ENCODE data around the gene MSH6.

Gene MSH6

DNA sequence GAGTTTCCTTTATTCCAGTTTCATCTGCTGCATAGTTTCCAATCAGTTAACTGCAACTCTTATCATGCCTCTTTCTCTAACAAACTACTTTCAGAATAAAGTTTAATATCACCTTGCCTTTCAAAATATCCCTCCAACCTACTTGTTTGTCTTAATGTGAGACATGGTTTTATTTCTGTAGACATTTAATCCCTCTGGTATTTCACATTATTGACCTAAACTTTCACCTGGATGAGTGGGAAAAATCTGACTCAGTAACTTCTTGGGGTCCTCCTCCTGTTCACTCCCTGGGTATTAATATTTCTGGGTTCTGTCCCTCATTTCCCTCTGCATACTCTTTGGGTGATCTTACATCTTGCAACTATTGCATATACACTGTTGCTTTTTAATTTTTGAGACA lies 27.9 kb downstream of the MSH6 start:
- TF ChIP-seq, protein P1, sequence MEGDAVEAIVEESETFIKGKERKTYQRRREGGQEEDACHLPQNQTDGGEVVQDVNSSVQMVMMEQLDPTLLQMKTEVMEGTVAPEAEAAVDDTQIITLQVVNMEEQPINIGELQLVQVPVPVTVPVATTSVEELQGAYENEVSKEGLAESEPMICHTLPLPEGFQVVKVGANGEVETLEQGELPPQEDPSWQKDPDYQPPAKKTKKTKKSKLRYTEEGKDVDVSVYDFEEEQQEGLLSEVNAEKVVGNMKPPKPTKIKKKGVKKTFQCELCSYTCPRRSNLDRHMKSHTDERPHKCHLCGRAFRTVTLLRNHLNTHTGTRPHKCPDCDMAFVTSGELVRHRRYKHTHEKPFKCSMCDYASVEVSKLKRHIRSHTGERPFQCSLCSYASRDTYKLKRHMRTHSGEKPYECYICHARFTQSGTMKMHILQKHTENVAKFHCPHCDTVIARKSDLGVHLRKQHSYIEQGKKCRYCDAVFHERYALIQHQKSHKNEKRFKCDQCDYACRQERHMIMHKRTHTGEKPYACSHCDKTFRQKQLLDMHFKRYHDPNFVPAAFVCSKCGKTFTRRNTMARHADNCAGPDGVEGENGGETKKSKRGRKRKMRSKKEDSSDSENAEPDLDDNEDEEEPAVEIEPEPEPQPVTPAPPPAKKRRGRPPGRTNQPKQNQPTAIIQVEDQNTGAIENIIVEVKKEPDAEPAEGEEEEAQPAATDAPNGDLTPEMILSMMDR (conservative IDR thresholded peaks at IDR 0.05; ENCODE audit: low read depth, low read length), result no peak
- no peak for DNase-seq (ENCODE audit: low read depth)
- no peak overlapping the region for H3K4me3 ChIP-seq (ENCODE audit: low read depth, low read length)

DNA sequence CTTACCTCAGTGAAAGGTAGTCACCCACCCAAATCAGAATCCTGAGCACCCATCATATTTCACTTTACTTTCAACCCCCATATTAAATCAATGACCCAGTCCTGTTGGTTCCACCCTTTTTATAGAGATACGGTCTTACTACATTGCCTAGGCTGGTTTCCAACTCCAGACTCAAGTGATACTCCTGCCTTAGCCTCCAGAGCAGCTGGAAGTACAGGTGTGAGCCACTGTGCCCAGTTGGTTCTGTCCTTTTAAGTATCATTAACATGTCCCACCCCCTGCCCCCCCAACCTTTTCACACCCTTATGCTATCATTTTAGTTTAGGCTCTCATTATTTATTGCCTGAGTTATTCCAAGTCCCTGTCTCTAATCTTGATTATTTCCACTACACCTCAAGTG lies 28.7 kb downstream of the MSH6 start:
- no peak for DNase-seq (ENCODE audit: low read depth)
- TF ChIP-seq, protein P1 (conservative IDR thresholded peaks at IDR 0.05; ENCODE audit: low read depth, low read length), result no peak
- H3K4me3 ChIP-seq (ENCODE audit: low read depth, low read length), result no peak overlapping the region

DNA sequence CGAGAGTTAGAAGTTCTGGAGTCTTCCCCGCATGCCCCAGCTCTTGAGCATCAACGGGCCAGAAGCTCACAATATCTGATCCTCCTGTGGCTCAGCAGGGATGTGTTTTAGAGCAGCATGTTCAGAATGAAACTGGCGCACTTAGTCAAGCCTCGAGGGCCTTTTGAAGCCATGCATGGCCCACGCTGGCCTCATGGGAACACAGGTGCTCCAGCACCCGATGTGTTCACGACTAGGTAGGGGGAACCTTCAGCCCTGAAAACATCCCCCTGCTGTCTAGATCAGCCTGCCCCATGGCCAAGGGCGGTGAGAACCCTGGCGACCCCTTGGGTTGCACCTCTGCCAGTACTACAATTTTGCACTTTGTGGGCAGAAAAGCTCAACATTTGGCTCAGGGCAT lies 32.8 kb downstream of the MSH6 start:
- no peak for DNase-seq (ENCODE audit: low read depth)
- H3K4me3 ChIP-seq (ENCODE audit: low read depth, low read length), result no peak overlapping the region

DNA sequence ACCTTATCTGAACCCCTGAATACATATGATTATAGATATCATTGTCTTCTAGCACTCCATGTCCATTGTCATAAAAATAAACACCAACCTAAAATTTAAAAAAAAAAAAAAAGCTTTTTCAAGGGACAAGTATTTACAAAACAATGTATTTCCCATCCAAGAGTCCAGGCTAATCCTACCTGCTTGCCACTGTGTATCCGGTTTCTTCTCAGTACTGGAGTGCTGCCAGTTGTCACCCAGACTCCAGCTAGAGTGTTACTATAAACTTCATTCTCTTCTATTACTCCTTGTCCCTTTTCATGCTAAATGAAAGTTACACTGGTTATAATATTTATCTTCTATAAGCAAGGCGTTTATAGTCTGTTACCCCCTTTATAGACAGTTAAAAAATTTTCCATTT lies 35.8 kb downstream of the MSH6 start:
- no peak overlapping the region for H3K4me3 ChIP-seq (ENCODE audit: low read depth, low read length)
- TF ChIP-seq, protein P1 (conservative IDR thresholded peaks at IDR 0.05; ENCODE audit: low read depth, low read length), result no peak
- DNase-seq (ENCODE audit: low read depth), result no peak

More for the DNA sequence above, 32.8 kb downstream of the MSH6 start:
- TF ChIP-seq, protein P1 (conservative IDR thresholded peaks at IDR 0.05; ENCODE audit: low read depth, low read length), result no peak

DNA sequence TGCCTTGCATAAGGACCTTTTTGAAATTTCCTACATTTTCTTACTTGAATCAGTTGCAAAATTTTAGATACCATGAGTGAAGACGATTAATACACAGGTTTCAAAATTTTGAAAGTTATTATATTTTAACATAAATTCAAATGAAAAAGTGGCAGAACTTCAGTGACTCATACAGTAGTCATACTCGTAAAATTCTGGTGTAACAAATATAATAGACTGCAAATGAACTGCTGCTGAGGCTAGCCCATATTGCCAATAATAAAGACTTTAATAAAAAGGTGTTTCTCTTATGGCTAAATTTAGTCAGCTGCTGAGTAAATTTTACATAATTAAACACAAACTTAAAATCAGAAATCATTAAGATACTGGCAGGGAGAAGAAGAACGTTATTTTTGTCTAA lies 36.9 kb downstream of the MSH6 start:
- no peak overlapping the region for H3K4me3 ChIP-seq (ENCODE audit: low read depth, low read length)
- no peak for DNase-seq (ENCODE audit: low read depth)
- TF ChIP-seq, protein P1 (conservative IDR thresholded peaks at IDR 0.05; ENCODE audit: low read depth, low read length), result no peak

DNA sequence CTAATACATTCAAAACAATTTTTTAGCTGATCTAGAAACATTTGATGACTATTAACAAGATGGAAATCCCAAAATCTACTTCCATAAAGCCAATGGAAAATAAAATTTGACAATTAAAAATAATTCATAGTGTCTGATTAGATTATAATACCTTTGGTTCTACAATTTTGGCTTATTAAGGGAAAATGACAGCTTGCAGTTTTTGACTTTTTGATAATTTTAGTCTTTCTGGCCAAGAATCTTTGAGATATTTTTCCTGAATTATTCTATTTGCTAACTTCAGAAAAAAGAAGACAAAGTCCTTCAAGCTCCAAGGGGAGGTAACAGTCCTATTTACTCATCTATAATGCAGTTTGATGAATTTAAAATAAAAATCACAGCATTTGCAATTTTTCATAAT lies 39.6 kb downstream of the MSH6 start:
- H3K4me3 ChIP-seq (ENCODE audit: low read depth, low read length), result no peak overlapping the region
- no peak for DNase-seq (ENCODE audit: low read depth)
- TF ChIP-seq, protein P1 (conservative IDR thresholded peaks at IDR 0.05; ENCODE audit: low read depth, low read length), result no peak

DNA sequence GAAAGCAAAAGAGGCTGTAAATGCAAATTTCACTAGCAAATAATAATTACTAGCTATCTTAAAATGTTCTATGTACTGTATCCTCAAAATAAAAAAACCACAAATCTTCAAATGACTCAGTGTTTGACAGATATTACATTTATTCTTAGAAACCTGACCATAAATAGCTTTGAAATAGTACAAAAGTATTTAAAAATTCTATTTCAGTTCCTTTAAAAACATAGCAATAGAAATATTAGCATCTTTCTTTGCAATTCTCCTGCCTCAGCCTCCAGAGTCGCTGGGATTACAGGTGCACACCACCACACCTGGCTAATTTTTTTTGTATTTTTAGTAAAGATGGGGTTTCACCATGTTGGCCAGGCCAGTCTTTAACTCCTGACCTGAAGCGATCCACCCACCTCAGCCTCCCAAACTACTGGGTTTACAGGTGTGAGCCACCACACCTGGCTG lies 50.6 kb downstream of the MSH6 start:
- TF ChIP-seq, protein P1 (conservative IDR thresholded peaks at IDR 0.05; ENCODE audit: low read depth, low read length), result no peak
- H3K4me3 ChIP-seq (ENCODE audit: low read depth, low read length), result no peak overlapping the region
- no peak for DNase-seq (ENCODE audit: low read depth)

Data from choroid plexus epithelial cell (primary cell).